HG02943 (cell line): Measurements from ENCODE around the gene NAV1.

Source experiments
- ATAC-seq: cut with Tn5 transposase; IDR thresholded peaks from one replicate; pipeline ENCODE4 v1.9.1; 2021; ENCODE audit warnings: mild to moderate bottlenecking, low read depth, moderate library complexity; ENCODE audit not compliant: unreplicated experiment

Gene NAV1

GRCh38 chr1:201502511-201502857 lies 36.4 kb upstream of the NAV1 start:
- no peak for ATAC-seq

- no peak for ATAC-seq
These were observed 35.3 kb upstream of the NAV1 start for GRCh38 chr1:201503397-201504176.

- ATAC-seq, result no peak
These were observed 34.7 kb upstream of the NAV1 start for GRCh38 chr1:201504179-201504631.

GRCh38 chr1:201504799-201505502 lies 34.0 kb upstream of the NAV1 start:
- ATAC-seq, result no peak

GRCh38 chr1:201505503-201505890 lies 33.4 kb upstream of the NAV1 start:
- ATAC-seq, result no peak

GRCh38 chr1:201506092-201506491 lies 32.8 kb upstream of the NAV1 start:
- no peak for ATAC-seq

GRCh38 chr1:201506557-201507359 lies 32.2 kb upstream of the NAV1 start, which contains the start of gene CSRP1:
CSRP1 (minus strand) TSS chr1:201507123; CDS start chr1:201496303, 10,820 bp downstream.
- peak; percentile 93 for ATAC-seq

- peak; percentile 11 for ATAC-seq
These were observed 31.6 kb upstream of the NAV1 start for GRCh38 chr1:201507360-201507675.

GRCh38 chr1:201508809-201509208 lies 30.1 kb upstream of the NAV1 start:
- ATAC-seq, result no peak

GRCh38 chr1:201509601-201510374 lies 29.1 kb upstream of the NAV1 start:
- ATAC-seq, result no peak

- ATAC-seq, result no peak
These were observed 28.2 kb upstream of the NAV1 start for GRCh38 chr1:201510734-201511133.

- no peak for ATAC-seq
These were observed 27.5 kb upstream of the NAV1 start for GRCh38 chr1:201511396-201511940.

- no peak for ATAC-seq
These were observed 26.9 kb upstream of the NAV1 start for GRCh38 chr1:201511941-201512539.

- ATAC-seq, result no peak
These were observed 25.3 kb upstream of the NAV1 start for GRCh38 chr1:201513498-201514243.

GRCh38 chr1:201514466-201514865 lies 24.5 kb upstream of the NAV1 start:
- ATAC-seq, result no peak

GRCh38 chr1:201515062-201515750 lies 23.7 kb upstream of the NAV1 start:
- no peak for ATAC-seq

- ATAC-seq, result no peak
These were observed 23.0 kb upstream of the NAV1 start for GRCh38 chr1:201515895-201516294.

GRCh38 chr1:201516511-201517127 lies 22.3 kb upstream of the NAV1 start:
- no peak for ATAC-seq
